SK-N-SH (cell line): ENCODE measurements around the gene CSNK1D. TPM values are rescaled to one million over a fixed set of nuclear protein-coding genes. Genes with fewer than 3 reads are reported as not detected.

Experiments used
- CTCF ChIA-PET: fragments of 300-600, 350-600 bp; formaldehyde crosslinking; extraction: SDS; loops from one replicate; lab custom pipeline; 2021; lab: Yijun Ruan, JAX
- POLR2A ChIA-PET: fragments of 350-600 bp; sonication (Branson Sonifier 250); formaldehyde crosslinking; extraction: SDS; loops from one replicate; lab custom pipeline; 2020; ENCODE audit warnings: antibody characterized with exemption, inconsistent platforms; lab: Yijun Ruan, JAX
- DNase-seq: peaks from one replicate; pipeline ENCODE4 v3.0.0; 2012
- H2AFZ ChIP-seq: fragments of 200-600 bp; sonication (generic); 2 replicates; pipeline ENCODE4 v1.8.1; 2016; ENCODE audit warnings: antibody characterized with exemption, mild to moderate bottlenecking, low read depth
- H3F3A ChIP-seq: fragments of 200-600 bp; sonication (generic); replicated peaks from 2 replicates; pipeline ENCODE3; 2016; ENCODE audit warnings: antibody characterized with exemption, mild to moderate bottlenecking; ENCODE audit not compliant: insufficient read depth
- H3K27ac ChIP-seq, 2 experiments: fragments of 200-500 bp in 1 of 2; fragments of 200-600 bp in 1 of 2; sonication (Bioruptor generic) in 1 of 2; sonication (generic), shearing (Covaris generic) in 1 of 2; 2 replicates each; pipeline versions ENCODE4 v1.5.1 to v1.6.1; 2014 to 2016; ENCODE audit warnings: low read depth in 2 of 2, inconsistent platforms in 1 of 2, low read length in 1 of 2, mild to moderate bottlenecking in 1 of 2, mixed read lengths in 1 of 2
- H3K27me3 ChIP-seq: fragments of 200-600 bp; sonication (generic), shearing (Covaris generic); 2 replicates; pipeline ENCODE4 v1.6.1; 2016; ENCODE audit warnings: mixed run types; ENCODE audit not compliant: insufficient read depth
- H3K36me3 ChIP-seq, 2 experiments: fragments of 200-500 bp in 1 of 2; fragments of 200-600 bp in 1 of 2; sonication (Bioruptor generic) in 1 of 2; sonication (generic) in 1 of 2; replicated peaks in 1 of 2; 2 replicates each; pipeline versions ENCODE3 to v1.5.1; 2014 to 2016; ENCODE audit warnings: low read length in 1 of 2, mild to moderate bottlenecking in 1 of 2; ENCODE audit not compliant: insufficient read depth in 2 of 2, control insufficient read depth in 1 of 2
- H3K4me1 ChIP-seq, 2 experiments: fragments of 200-500 bp in 1 of 2; fragments of 200-600 bp in 1 of 2; sonication (Bioruptor generic) in 1 of 2; sonication (generic), shearing (Covaris generic) in 1 of 2; 2 replicates each; pipeline versions ENCODE4 v1.5.1 to v1.6.1; 2014 to 2016; ENCODE audit warnings: low read depth in 1 of 2, low read length in 1 of 2, mixed run types in 1 of 2; ENCODE audit not compliant: insufficient read depth in 2 of 2, control insufficient read depth in 1 of 2
- H3K4me2 ChIP-seq: fragments of 200-600 bp; sonication (generic), shearing (Covaris generic); 2 replicates; pipeline ENCODE4 v1.6.1; 2017; ENCODE audit warnings: mixed run types
- H3K4me3 ChIP-seq, 2 experiments: fragments of 200-500 bp in 1 of 2; fragments of 200-600 bp in 1 of 2; sonication (Bioruptor generic) in 1 of 2; sonication (generic), shearing (Covaris generic) in 1 of 2; 2 replicates each; pipeline versions ENCODE4 v1.5.1 to v1.8.1; 2014 to 2016; ENCODE audit warnings: low read depth in 2 of 2, inconsistent platforms in 1 of 2, low read length in 1 of 2, mild to moderate bottlenecking in 1 of 2, mixed read lengths in 1 of 2, moderate library complexity in 1 of 2
- H3K79me2 ChIP-seq: fragments of 200-600 bp; sonication (generic); 2 replicates; pipeline ENCODE4 v1.8.1; 2017; ENCODE audit warnings: mild to moderate bottlenecking; ENCODE audit not compliant: insufficient read depth
- H3K9ac ChIP-seq: fragments of 200-600 bp; sonication (generic); 2 replicates; pipeline ENCODE4 v1.6.1; 2017; ENCODE audit warnings: mixed run types
- H3K9me2 ChIP-seq: fragments of 200-600 bp; sonication (generic); 2 replicates; pipeline ENCODE4 v1.6.1; 2017; ENCODE audit warnings: mixed run types
- H3K9me3 ChIP-seq: fragments of 200-600 bp; sonication (generic); 2 replicates; pipeline ENCODE4 v1.6.1; 2017; ENCODE audit warnings: mixed run types, mild to moderate bottlenecking, moderate library complexity
- H4K20me1 ChIP-seq: fragments of 200-600 bp; sonication (generic); 2 replicates; pipeline ENCODE4 v1.6.1; 2017; ENCODE audit warnings: mild to moderate bottlenecking, mixed run types; ENCODE audit not compliant: insufficient read depth
- ELF1 ChIP-seq: IDR thresholded peaks from 2 replicates; pipeline ENCODE4 v1.4.0; 2012
- FOSL2 ChIP-seq: IDR thresholded peaks from 2 replicates; pipeline ENCODE4 v1.4.0; 2012; ENCODE audit warnings: low read depth, mild to moderate bottlenecking, moderate library complexity, borderline replicate concordance
- MXI1 ChIP-seq: IDR thresholded peaks from 2 replicates; pipeline ENCODE4 v1.6.1; 2012; ENCODE audit warnings: mild to moderate bottlenecking, low read depth, low read length, improper control_type of control experiment
- PBX3 ChIP-seq: IDR thresholded peaks from 2 replicates; pipeline ENCODE4; 2012
- RFX5 ChIP-seq: IDR thresholded peaks from 2 replicates; pipeline ENCODE4 v1.6.1; 2012; ENCODE audit warnings: mild to moderate bottlenecking, improper control_type of control experiment, low read length
- SIN3A ChIP-seq: IDR thresholded peaks from 2 replicates; pipeline ENCODE4 v1.6.1; 2012; ENCODE audit warnings: low read depth, mild to moderate bottlenecking, low read length, moderate library complexity, borderline replicate concordance
- YY1 ChIP-seq: IDR thresholded peaks from 2 replicates; pipeline ENCODE4 v1.4.0; 2012; ENCODE audit warnings: low read depth, mild to moderate bottlenecking
- WGBS: methylation state at CpG from one replicate; pipeline ENCODE4 v1.1.6; 2017; ENCODE audit warnings: low lambda C conversion rate; 5-methylcytosine and 5-hydroxymethylcytosine counted together
- polyA plus RNA-seq, 3 experiments: library from polyadenylated mRNA; depleted of rRNA; stranded (reverse); fragments of >200 nt; gene quantifications; 2 replicates each; pipeline ENCODE4 v1.2.3, GENCODE V29; 2012
- TF ChIP-seq, protein P1 (sequence below): fragments of 150-350 bp; IDR thresholded peaks from 2 replicates; pipeline ENCODE4 v1.6.1; 2017; ENCODE audit warnings: antibody characterized with exemption, low read length, low read depth, borderline replicate concordance
- TF ChIP-seq, protein P2 (sequence below): IDR thresholded peaks from 2 replicates; pipeline ENCODE4 v1.4.0; 2012; ENCODE audit warnings: low read depth

Gene CSNK1D
- polyA plus RNA-seq, 1 of the 3 experiments (the other 2 are of a cell fraction): 216 TPM

GRCh38 chr17:82274134-82275020 lies 877 bp upstream of the CSNK1D start (continued):
- TF ChIP-seq, protein P1, sequence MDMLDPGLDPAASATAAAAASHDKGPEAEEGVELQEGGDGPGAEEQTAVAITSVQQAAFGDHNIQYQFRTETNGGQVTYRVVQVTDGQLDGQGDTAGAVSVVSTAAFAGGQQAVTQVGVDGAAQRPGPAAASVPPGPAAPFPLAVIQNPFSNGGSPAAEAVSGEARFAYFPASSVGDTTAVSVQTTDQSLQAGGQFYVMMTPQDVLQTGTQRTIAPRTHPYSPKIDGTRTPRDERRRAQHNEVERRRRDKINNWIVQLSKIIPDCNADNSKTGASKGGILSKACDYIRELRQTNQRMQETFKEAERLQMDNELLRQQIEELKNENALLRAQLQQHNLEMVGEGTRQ: no peak

- 2% methylated on average over 56 of the region's 57 CpGs for WGBS
- Histone ChIP-seq H3K79me2 (peaks cover 60% of the 10 kb centered on the region), H3K9ac (peak overlapping the region; percentile 98), H3K4me3 (peak overlapping the region; percentile 81 to 91), H3K27me3 (no peaks in the 10 kb centered on the region), H3F3A (peaks cover 15% of the 10 kb centered on the region), H3K27ac (peak overlapping the region; percentile 90 to 94), H3K4me1 (peaks cover 36 to 52% of the 10 kb centered on the region in 2 experiments), H4K20me1 (peaks cover 50% of the 10 kb centered on the region), H2AFZ (peak overlapping the region; percentile 71; the same call in 1 of the 2 replicates), H3K9me3 (no peaks in the 10 kb centered on the region), H3K4me2 (peak overlapping the region; percentile 98), H3K9me2 (no peaks in the 10 kb centered on the region), H3K36me3 (peaks cover 11 to 34% of the 10 kb centered on the region in 2 experiments)
- TF ChIP-seq MXI1 (peak; percentile 46; the same call in 1 of the 2 replicates), SIN3A (peak; percentile 62; the same call in 1 of the 2 replicates), PBX3 (peak; percentile 15; the same call in 1 of the 2 replicates), RFX5 (no peak), ELF1 (no peak)
- TF ChIP-seq, protein P2, sequence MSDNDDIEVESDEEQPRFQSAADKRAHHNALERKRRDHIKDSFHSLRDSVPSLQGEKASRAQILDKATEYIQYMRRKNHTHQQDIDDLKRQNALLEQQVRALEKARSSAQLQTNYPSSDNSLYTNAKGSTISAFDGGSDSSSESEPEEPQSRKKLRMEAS: peak; percentile 25; the same call in 1 of the 2 replicates
- ChIA-PET CTCF (interaction anchor here (1.3 to 3.2 kb wide), 4 partner anchors 11 to 37 kb away, joined by 3 to 13 read pairs (median 4); no protein-coding TSS in a partner anchor), POLR2A (interaction anchor here (0.7 to 2.3 kb wide), 4 partner anchors 11 to 58 kb away, joined by 3 to 21 read pairs (median 10); no protein-coding TSS in a partner anchor)
- peak; percentile 92 for DNase-seq
Measured at GRCh38 chr17:82272495-82273326, 789 bp downstream of the CSNK1D start.

- TF ChIP-seq, protein P1: no peak
- TF ChIP-seq YY1 (no peak), FOSL2 (no peak)
- CTCF ChIA-PET: interaction anchor here (1.5 kb wide), 1 partner anchor 30 kb away, joined by 6 read pairs; no protein-coding TSS in a partner anchor
- Histone ChIP-seq H3K9ac (no peak overlapping the region), H4K20me1 (peaks cover 63% of the 10 kb centered on the region), H3K4me3 (peak overlapping the region; percentile 1 to 91; a peak in 1 of 4 replicates), H3K27me3 (no peaks in the 10 kb centered on the region), H2AFZ (no peak overlapping the region), H3K9me3 (no peaks in the 10 kb centered on the region), H3K4me2 (peak overlapping the region; percentile 98), H3K79me2 (peaks cover 74% of the 10 kb centered on the region), H3K36me3 (peaks cover 20 to 36% of the 10 kb centered on the region in 2 experiments), H3K27ac (no peak overlapping the region), H3F3A (peaks cover 25% of the 10 kb centered on the region), H3K4me1 (peaks cover 45 to 60% of the 10 kb centered on the region in 2 experiments), H3K9me2 (no peaks in the 10 kb centered on the region)
- 88% methylated on average over 6 of the region's 6 CpGs for WGBS
- POLR2A ChIA-PET: interaction anchor here (1.1 kb wide), 2 partner anchors 12 to 21 kb away, joined by 3 read pairs; no protein-coding TSS in a partner anchor
- no peak for DNase-seq
Measured at GRCh38 chr17:82271401-82271800, 2.1 kb downstream of the CSNK1D start.
